CD14-positive monocyte (primary cell): ENCODE results near the gene CECR2. TPM values are rescaled to one million over a fixed set of nuclear protein-coding genes. Genes with fewer than 3 reads are reported as not detected.

Experiments used
- DNase-seq, 3 donors: peaks; one replicate each; pipeline ENCODE4 v3.0.0-alpha.2; 2011 to 2022
- H2AFZ ChIP-seq: 2 replicates; pipeline ENCODE4 v1.6.0; 2012; ENCODE audit warnings: mild to moderate bottlenecking, low read depth, low read length, inconsistent platforms; ENCODE audit not compliant: insufficient read depth, poor library complexity, severe bottlenecking
- H3K27ac ChIP-seq, 2 donors: 1 replicate in 1 of 2; 2 replicates in 1 of 2; pipeline ENCODE4 v1.5.1; 2012 to 2013; ENCODE audit warnings: low read length in 2 of 2, control low read depth in 1 of 2, inconsistent platforms in 1 of 2, low read depth in 1 of 2, mild to moderate bottlenecking in 1 of 2
- H3K27me3 ChIP-seq, 2 donors: one replicate each; pipeline versions ENCODE4 v1.6.0 to v1.6.1; 2011 to 2013; ENCODE audit warnings: low read length in 2 of 2; ENCODE audit not compliant: control insufficient read depth in 2 of 2, insufficient read depth in 2 of 2
- H3K36me3 ChIP-seq, 2 donors: replicated peaks in 1 of 2; 1 replicate in 1 of 2; 2 replicates in 1 of 2; pipeline versions ENCODE4 v1.5.1 to v1.6.1; 2012 to 2013; ENCODE audit warnings: low read length in 2 of 2, control low read depth in 1 of 2, inconsistent platforms in 1 of 2, mild to moderate bottlenecking in 1 of 2; ENCODE audit not compliant: insufficient read depth in 2 of 2, control insufficient read depth in 1 of 2
- H3K4me1 ChIP-seq, 2 donors: 1 replicate in 1 of 2; 2 replicates in 1 of 2; pipeline versions ENCODE4 v1.5.1 to v1.6.1; 2012 to 2013; ENCODE audit warnings: low read length in 2 of 2, control low read depth in 1 of 2, inconsistent platforms in 1 of 2, mild to moderate bottlenecking in 1 of 2, moderate library complexity in 1 of 2; ENCODE audit not compliant: insufficient read depth in 2 of 2, control insufficient read depth in 1 of 2
- H3K4me2 ChIP-seq: replicated peaks from 2 replicates; pipeline ENCODE3; 2012; ENCODE audit warnings: low read length, moderate library complexity, mild to moderate bottlenecking; ENCODE audit not compliant: poor library complexity, severe bottlenecking; ENCODE audit errors: extremely low read depth
- H3K4me3 ChIP-seq, 3 experiments: fragments of 200-600 bp in 1 of 3; sonication (generic) in 1 of 3; replicated peaks in 1 of 3; 1 replicate in 2 of 3; 2 replicates in 1 of 3; pipeline ENCODE4 v1.5.1; 2011 to 2013; ENCODE audit warnings: low read length in 3 of 3, mild to moderate bottlenecking in 3 of 3, control low read depth in 2 of 3, low read depth in 2 of 3, inconsistent platforms in 1 of 3, moderate library complexity in 1 of 3
- H3K79me2 ChIP-seq: 2 replicates; pipeline ENCODE4 v1.6.0; 2012; ENCODE audit warnings: mild to moderate bottlenecking, control low read depth, inconsistent platforms, low read length, moderate library complexity; ENCODE audit not compliant: insufficient read depth
- H3K9ac ChIP-seq: 2 replicates; pipeline ENCODE4 v1.6.0; 2017; ENCODE audit warnings: low read length, mild to moderate bottlenecking; ENCODE audit not compliant: insufficient read depth, poor library complexity, severe bottlenecking
- H3K9me3 ChIP-seq, 2 donors: replicated peaks in 1 of 2; 1 replicate in 1 of 2; 2 replicates in 1 of 2; pipeline versions ENCODE4 v1.5.1 to v1.6.1; 2012 to 2013; ENCODE audit warnings: low read length in 2 of 2, control low read depth in 1 of 2; ENCODE audit not compliant: control insufficient read depth in 1 of 2, insufficient read depth in 1 of 2
- H4K20me1 ChIP-seq: 2 replicates; pipeline ENCODE4 v1.6.0; 2012; ENCODE audit warnings: mild to moderate bottlenecking, low read length, control low read depth, moderate library complexity; ENCODE audit not compliant: insufficient read depth
- H3K27ac Mint-ChIP-seq, 7 donors: one replicate each; pipeline ENCODE4 v1.8.0; 2020; ENCODE audit warnings: mild to moderate bottlenecking in 7 of 7, mixed read lengths in 7 of 7, moderate library complexity in 6 of 7, inconsistent platforms in 2 of 7
- H3K27me3 Mint-ChIP-seq, 3 donors: one replicate each; pipeline ENCODE4 v1.8.0; 2021 to 2022; ENCODE audit warnings: low read depth in 3 of 3, mild to moderate bottlenecking in 3 of 3, mixed read lengths in 3 of 3, moderate library complexity in 3 of 3, inconsistent platforms in 1 of 3
- H3K36me3 Mint-ChIP-seq, 2 donors: one replicate each; pipeline ENCODE4 v1.8.0; 2020; ENCODE audit warnings: mixed read lengths in 2 of 2, inconsistent platforms in 1 of 2, mild to moderate bottlenecking in 1 of 2
- H3K4me1 Mint-ChIP-seq: one replicate; pipeline ENCODE4 v1.8.0; 2020; ENCODE audit warnings: mild to moderate bottlenecking, mixed read lengths
- H3K4me3 Mint-ChIP-seq, 2 donors: one replicate each; pipeline ENCODE4 v1.8.0; 2020; ENCODE audit warnings: mild to moderate bottlenecking in 2 of 2, mixed read lengths in 2 of 2, moderate library complexity in 1 of 2
- H3K9me3 Mint-ChIP-seq, 7 donors: one replicate each; pipeline ENCODE4 v1.8.0; 2020 to 2022; ENCODE audit warnings: mixed read lengths in 7 of 7, mild to moderate bottlenecking in 6 of 7, moderate library complexity in 6 of 7, inconsistent platforms in 2 of 7
- WGBS: methylation state at CpG from one replicate; pipeline ENCODE4 v1.1.5; 2013; ENCODE audit warnings: missing lambda C conversion rate; ENCODE audit not compliant: insufficient coverage; 5-methylcytosine and 5-hydroxymethylcytosine counted together
- intact Hi-C, 2 donors: fragments of 100-400 bp; cut with micrococcal nuclease; formaldehyde crosslinking; loops; one replicate each; pipeline versions ENCODE4 v1.15.0 to v1.15.1; 2023
- polyA plus RNA-seq, 3 donors: library from polyadenylated mRNA; depleted of rRNA in 1 of 3; unstranded in 2 of 3; stranded (reverse) in 1 of 3; fragments of 300-500 nt in 2 of 3; fragments of >200 nt in 1 of 3; fragmentation: Illumina TruSeq in 2 of 3; gene quantifications; 1 replicate in 2 of 3; 2 replicates in 1 of 3; pipeline ENCODE4 v1.2.3, GENCODE V29; 2012 to 2021
- TF ChIP-seq, protein P1 (sequence below): fragments of 200-600 bp; IDR thresholded peaks from one replicate; pipeline ENCODE4 v1.8.0; 2022; ENCODE audit warnings: antibody characterized with exemption, mild to moderate bottlenecking

The CECR2 gene
- polyA plus RNA-seq, 3 donors, result 0.02 to 0.29 (median 0.24) TPM

DNA sequence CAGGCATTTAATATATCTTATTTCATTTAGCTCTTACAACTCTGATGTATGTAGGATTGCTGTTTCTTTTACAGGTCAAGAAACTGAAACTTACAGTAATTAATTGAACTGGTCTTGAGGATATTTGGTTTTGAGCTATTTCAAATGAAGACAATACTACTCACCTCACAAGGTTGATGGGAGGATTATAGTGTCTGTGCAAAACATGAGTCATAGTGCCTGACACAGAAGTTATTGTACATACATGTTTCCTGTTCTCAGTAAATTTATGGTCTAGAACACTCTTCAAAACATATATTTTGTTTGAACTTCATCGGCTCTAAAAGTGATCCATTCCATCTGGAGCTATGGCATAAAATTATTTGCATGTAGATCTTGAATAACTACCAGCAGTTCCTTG is 61.9 kb downstream of the CECR2 start:
- H3K36me3 ChIP-seq, result no peaks in the 10 kb centered on the region
- no peaks in the 10 kb centered on the region for H3K9me3 ChIP-seq
- Mint-ChIP-seq H3K27me3 (peaks cover 0 to 18% (median 13%) of the 10 kb centered on the region in 3 donors), H3K4me3 (no peak overlapping the region), H3K27ac (no peak overlapping the region), H3K36me3 (no peaks in the 10 kb centered on the region), H3K4me1 (peaks cover 9% of the 10 kb centered on the region), H3K9me3 (peaks cover 0 to 7% (median 3%) of the 10 kb centered on the region in 7 donors)
- no peak overlapping the region for H3K4me3 ChIP-seq
- no peak overlapping the region for H2AFZ ChIP-seq
- H3K79me2 ChIP-seq, result no peaks in the 10 kb centered on the region
- no peak overlapping the region for H3K27ac ChIP-seq
- intact Hi-C loops, result no loop called here
- H3K4me1 ChIP-seq, result peaks cover 0 to 2% of the 10 kb centered on the region in 2 donors
- DNase-seq, result no peak
- H3K27me3 ChIP-seq, result no peaks in the 10 kb centered on the region
- H3K4me2 ChIP-seq, result no peak overlapping the region
- TF ChIP-seq, protein P1, sequence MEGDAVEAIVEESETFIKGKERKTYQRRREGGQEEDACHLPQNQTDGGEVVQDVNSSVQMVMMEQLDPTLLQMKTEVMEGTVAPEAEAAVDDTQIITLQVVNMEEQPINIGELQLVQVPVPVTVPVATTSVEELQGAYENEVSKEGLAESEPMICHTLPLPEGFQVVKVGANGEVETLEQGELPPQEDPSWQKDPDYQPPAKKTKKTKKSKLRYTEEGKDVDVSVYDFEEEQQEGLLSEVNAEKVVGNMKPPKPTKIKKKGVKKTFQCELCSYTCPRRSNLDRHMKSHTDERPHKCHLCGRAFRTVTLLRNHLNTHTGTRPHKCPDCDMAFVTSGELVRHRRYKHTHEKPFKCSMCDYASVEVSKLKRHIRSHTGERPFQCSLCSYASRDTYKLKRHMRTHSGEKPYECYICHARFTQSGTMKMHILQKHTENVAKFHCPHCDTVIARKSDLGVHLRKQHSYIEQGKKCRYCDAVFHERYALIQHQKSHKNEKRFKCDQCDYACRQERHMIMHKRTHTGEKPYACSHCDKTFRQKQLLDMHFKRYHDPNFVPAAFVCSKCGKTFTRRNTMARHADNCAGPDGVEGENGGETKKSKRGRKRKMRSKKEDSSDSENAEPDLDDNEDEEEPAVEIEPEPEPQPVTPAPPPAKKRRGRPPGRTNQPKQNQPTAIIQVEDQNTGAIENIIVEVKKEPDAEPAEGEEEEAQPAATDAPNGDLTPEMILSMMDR, result no peak
- no CpG with 5 or more reads among the region's 1 CpG for WGBS
- H3K9ac ChIP-seq, result no peak overlapping the region
- H4K20me1 ChIP-seq, result no peaks in the 10 kb centered on the region

DNA sequence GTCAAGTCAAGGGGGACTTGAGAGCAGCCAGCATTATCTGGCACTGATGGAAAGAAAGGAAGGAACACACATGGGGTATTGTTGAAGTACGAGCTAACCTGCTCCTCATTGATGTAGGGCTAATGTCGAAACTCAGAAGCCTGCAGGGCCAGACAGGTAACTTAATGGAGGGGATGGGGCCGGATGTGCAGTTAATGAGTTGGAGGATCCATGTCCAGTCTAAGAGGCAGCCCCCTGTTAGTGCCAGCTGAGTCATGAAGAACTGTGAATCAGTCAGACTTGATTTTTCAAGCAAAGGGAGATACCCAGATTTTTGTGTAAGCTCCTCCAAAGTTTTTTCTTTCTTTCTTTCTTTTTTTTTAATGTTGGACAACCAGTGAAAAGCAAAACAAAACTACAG is 65.6 kb downstream of the CECR2 start:
- peaks cover 15% of the 10 kb centered on the region for H3K4me1 Mint-ChIP-seq
- H3K4me2 ChIP-seq, result no peak overlapping the region

More for the DNA sequence above, 65.6 kb downstream of the CECR2 start:
- no peaks in the 10 kb centered on the region for H4K20me1 ChIP-seq
- no peaks in the 10 kb centered on the region for H3K79me2 ChIP-seq
- no peaks in the 10 kb centered on the region for H3K27me3 ChIP-seq
- H3K4me1 ChIP-seq, result peaks cover 8 to 9% of the 10 kb centered on the region in 2 donors
- H3K27me3 Mint-ChIP-seq, result peaks cover 2 to 14% (median 11%) of the 10 kb centered on the region in 3 donors
- intact Hi-C loops, result no loop called here
- no peak overlapping the region for H3K27ac ChIP-seq
- no peak overlapping the region for H3K27ac Mint-ChIP-seq
- no peaks in the 10 kb centered on the region for H3K36me3 ChIP-seq
- no peak overlapping the region for H2AFZ ChIP-seq
- H3K4me3 Mint-ChIP-seq, result no peak overlapping the region
- H3K36me3 Mint-ChIP-seq, result no peaks in the 10 kb centered on the region
- no peaks in the 10 kb centered on the region for H3K9me3 Mint-ChIP-seq
- H3K9me3 ChIP-seq, result no peaks in the 10 kb centered on the region
- H3K9ac ChIP-seq, result no peak overlapping the region
- no peak overlapping the region for H3K4me3 ChIP-seq
- no peak for DNase-seq
- TF ChIP-seq, protein P1, result no peak
- WGBS, result 88% methylated on average over 3 of the region's 3 CpGs
